ENCODE results near the gene POLR3H. TPM values are rescaled to one million over a fixed set of nuclear protein-coding genes. Genes with fewer than 3 reads are reported as not detected.

Gene POLR3H
- total RNA-seq, 8 experiments from 2014 or later = 11.6 to 43.1 (median 22.4) TPM

DNA sequence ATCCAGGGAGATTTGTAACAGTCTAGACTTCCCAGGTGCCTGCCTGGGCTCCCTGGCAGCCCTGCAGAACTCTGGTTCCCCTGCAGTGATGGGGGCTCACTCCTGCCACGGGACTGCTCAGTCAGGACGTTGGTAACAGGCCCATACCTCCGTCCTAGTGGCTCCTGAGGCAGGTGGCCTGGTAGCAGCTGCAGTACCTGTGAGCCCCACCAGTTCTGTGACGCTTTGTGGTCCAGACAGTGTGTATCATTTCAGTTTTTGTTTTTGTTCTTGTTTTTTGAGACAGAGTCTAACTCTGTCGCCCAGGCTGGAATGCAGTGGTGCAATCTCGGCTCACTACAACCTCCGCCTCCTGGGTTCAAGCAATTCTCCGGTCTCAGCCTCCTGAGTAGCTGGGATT lies 27.8 kb downstream of the POLR3H start:
- no peak overlapping the region for H3K27ac ChIP-seq
- no peak for ATAC-seq (replicated peaks in 6 of 8)
- H3K4me1 ChIP-seq (replicated peaks in 1 of 2) = peaks cover 0 to 6% of the 10 kb centered on the region in 2 donors
- in situ Hi-C loops (cut with MboI; ENCODE audit: low pct_unique_long_range_greater_than_20kb in 2 of 9, low sequenced_read_pairs in 9 of 9, unreplicated experiment in 9 of 9) = loop anchor here in 3 of 9 experiments (10.0 kb wide), 1 partner anchor 112 kb away; no protein-coding TSS in a partner anchor
- WGBS, 10 experiments = 83 to 100% (median 100%) methylated on average over 1 to 6 of the region's 8 CpGs; no CpG with 5 or more reads in 3 of the 10 experiments
- no peak overlapping the region for H3K4me3 ChIP-seq

GRCh38 chr22:41513391-41513790 lies 30.9 kb downstream of the POLR3H start:
- H3K4me1 ChIP-seq (replicated peaks in 1 of 2) = peaks cover 0 to 6% of the 10 kb centered on the region in 2 donors
- in situ Hi-C loops (cut with MboI; ENCODE audit: low pct_unique_long_range_greater_than_20kb in 2 of 9, low sequenced_read_pairs in 9 of 9, unreplicated experiment in 9 of 9) = loop anchor here in 3 of 9 experiments (10.0 kb wide), 1 partner anchor 109 kb away; no protein-coding TSS in a partner anchor
- no peak for ATAC-seq (replicated peaks in 6 of 8)
- no peak overlapping the region for H3K4me3 ChIP-seq
- WGBS, 10 experiments = 20 to 93% (median 80%) methylated on average over 1 to 3 of the region's 5 CpGs; no CpG with 5 or more reads in 4 of the 10 experiments
- H3K27ac ChIP-seq = no peak overlapping the region

DNA sequence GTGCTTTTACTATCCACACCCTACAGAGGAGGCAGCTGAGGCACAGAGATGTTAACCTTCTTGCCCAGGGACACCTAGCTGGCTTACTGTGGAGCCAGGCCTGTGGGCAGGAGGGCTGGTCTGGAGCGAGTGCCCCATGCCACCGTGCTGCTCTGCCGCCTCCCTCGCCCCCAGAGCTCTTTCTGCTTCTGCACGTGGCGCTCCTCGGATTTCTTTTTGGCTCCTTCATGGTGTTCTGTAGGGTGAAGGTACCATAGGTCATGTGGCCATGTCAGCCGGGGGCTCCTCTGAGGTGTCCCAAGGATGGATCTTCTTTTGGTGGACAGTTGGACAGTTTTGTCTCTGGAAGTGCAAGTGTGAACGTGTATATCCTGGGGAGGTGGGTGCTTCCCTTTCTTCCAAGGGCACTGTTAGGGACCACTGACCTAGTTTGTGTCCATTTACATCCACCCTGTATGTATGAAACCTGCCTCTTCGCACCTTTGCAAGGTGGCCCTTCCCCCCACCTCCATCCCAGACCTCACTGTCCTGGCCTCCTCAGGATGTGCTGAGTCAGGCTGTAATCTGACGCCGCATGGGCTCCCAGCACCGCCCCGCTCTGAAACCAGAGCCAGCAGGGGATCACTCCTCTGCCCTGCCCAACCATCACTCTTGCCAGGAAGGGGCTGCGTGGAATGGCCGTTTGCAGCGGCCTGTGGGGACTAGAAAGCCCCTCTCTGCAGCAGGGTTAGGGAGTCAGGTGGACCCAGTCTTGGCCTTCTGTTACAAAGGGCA lies 31.7 kb downstream of the POLR3H start:
- WGBS, 10 experiments = 7 to 100% (median 64%) methylated on average over 1 to 9 of the region's 17 CpGs; no CpG with 5 or more reads in 4 of the 10 experiments
- H3K4me3 ChIP-seq = no peak overlapping the region
- in situ Hi-C loops (cut with MboI; ENCODE audit: low pct_unique_long_range_greater_than_20kb in 2 of 9, low sequenced_read_pairs in 9 of 9, unreplicated experiment in 9 of 9) = loop anchor here in 3 of 9 experiments (10.0 kb wide), 1 partner anchor 108 kb away; no protein-coding TSS in a partner anchor
- H3K4me1 ChIP-seq (replicated peaks in 1 of 2) = peaks cover 0 to 6% of the 10 kb centered on the region in 2 donors
- ATAC-seq (replicated peaks in 6 of 8) = peak; percentile 46 to 98 (median 74)
- H3K27ac ChIP-seq = no peak overlapping the region

- ATAC-seq (replicated peaks in 6 of 8) = no peak
- WGBS, 10 experiments = 100% methylated on average over 1 to 2 of the region's 2 CpGs; no CpG with 5 or more reads in 6 of the 10 experiments
- Histone ChIP-seq H3K27ac (no peak overlapping the region), H3K4me3 (no peak overlapping the region), H3K4me1 (replicated peaks in 1 of 2) (peaks cover 0 to 6% of the 10 kb centered on the region in 2 donors)
- in situ Hi-C loops (cut with MboI; ENCODE audit: low pct_unique_long_range_greater_than_20kb in 2 of 9, low sequenced_read_pairs in 9 of 9, unreplicated experiment in 9 of 9) = loop anchor here in 3 of 9 experiments (10.0 kb wide), 1 partner anchor 107 kb away; no protein-coding TSS in a partner anchor
These were observed 32.7 kb downstream of the POLR3H start for GRCh38 chr22:41511521-41511968.

GRCh38 chr22:41508770-41509170 lies 35.5 kb downstream of the POLR3H start:
- WGBS, 10 experiments = 80 to 100% (median 100%) methylated on average over 2 to 3 of the region's 12 CpGs; no CpG with 5 or more reads in 7 of the 10 experiments
- Histone ChIP-seq H3K4me3 (no peak overlapping the region), H3K27ac (no peak overlapping the region), H3K4me1 (replicated peaks in 1 of 2) (peaks cover 0 to 6% of the 10 kb centered on the region in 2 donors)
- in situ Hi-C loops (cut with MboI; ENCODE audit: low pct_unique_long_range_greater_than_20kb in 2 of 9, low sequenced_read_pairs in 9 of 9, unreplicated experiment in 9 of 9) = loop anchor here in 1 of 9 experiments (10.0 kb wide), 1 partner anchor 104 kb away; no protein-coding TSS in a partner anchor
- peak in 5 of 8 experiments; percentile 28 to 90 (median 77) for ATAC-seq (replicated peaks in 6 of 8)

- in situ Hi-C loops (cut with MboI; ENCODE audit: low pct_unique_long_range_greater_than_20kb in 2 of 9, low sequenced_read_pairs in 9 of 9, unreplicated experiment in 9 of 9) = loop anchor here in 1 of 9 experiments (10.0 kb wide), 1 partner anchor 103 kb away; no protein-coding TSS in a partner anchor
- ATAC-seq (replicated peaks in 6 of 8) = no peak
- Histone ChIP-seq H3K4me3 (no peak overlapping the region), H3K27ac (no peak overlapping the region), H3K4me1 (replicated peaks in 1 of 2) (peaks cover 0 to under 1% of the 10 kb centered on the region in 2 donors)
- 90 to 100% (median 91%) methylated on average over 1 to 11 of the region's 23 CpGs; no CpG with 5 or more reads in 4 of the 10 experiments for WGBS, 10 experiments
These were observed 36.8 kb downstream of the POLR3H start for GRCh38 chr22:41507330-41508063.

GRCh38 chr22:41505511-41506220 lies 38.6 kb downstream of the POLR3H start:
- in situ Hi-C loops (cut with MboI; ENCODE audit: low pct_unique_long_range_greater_than_20kb in 2 of 9, low sequenced_read_pairs in 9 of 9, unreplicated experiment in 9 of 9) = loop anchor here in 1 of 9 experiments (10.0 kb wide), 1 partner anchor 101 kb away; no protein-coding TSS in a partner anchor
- Histone ChIP-seq H3K4me1 (replicated peaks in 1 of 2) (no peaks in the 10 kb centered on the region), H3K4me3 (no peak overlapping the region), H3K27ac (no peak overlapping the region)
- no peak for ATAC-seq (replicated peaks in 6 of 8)
- 60 to 100% (median 98%) methylated on average over 1 to 8 of the region's 10 CpGs; no CpG with 5 or more reads in 2 of the 10 experiments for WGBS, 10 experiments

DNA sequence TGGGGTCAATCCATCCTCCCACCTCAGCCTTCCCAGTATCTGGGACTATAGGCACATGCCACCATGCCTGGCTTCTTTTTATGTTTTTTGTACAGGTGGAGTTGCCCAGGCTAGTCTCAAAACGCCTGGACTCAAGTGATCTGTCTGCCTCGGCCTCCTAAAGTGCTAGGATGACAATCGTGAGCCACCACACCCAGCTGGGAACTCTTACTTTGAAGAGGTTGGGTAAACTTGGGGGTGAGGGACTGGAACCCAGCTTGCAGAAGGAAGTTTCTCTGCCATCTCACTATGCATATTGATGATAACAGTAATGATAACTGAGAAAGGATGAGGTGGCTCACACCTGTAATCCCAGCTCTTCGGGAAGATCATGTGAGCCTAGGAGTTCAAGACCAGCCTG lies 39.5 kb downstream of the POLR3H start:
- ATAC-seq (replicated peaks in 6 of 8) = no peak
- 80 to 100% (median 89%) methylated on average over 1 to 4 of the region's 4 CpGs; no CpG with 5 or more reads in 6 of the 10 experiments for WGBS, 10 experiments
- in situ Hi-C loops (cut with MboI; ENCODE audit: low pct_unique_long_range_greater_than_20kb in 2 of 9, low sequenced_read_pairs in 9 of 9, unreplicated experiment in 9 of 9) = loop anchor here in 1 of 9 experiments (10.0 kb wide), 1 partner anchor 100 kb away; no protein-coding TSS in a partner anchor
- Histone ChIP-seq H3K27ac (no peak overlapping the region), H3K4me3 (no peak overlapping the region), H3K4me1 (replicated peaks in 1 of 2) (no peaks in the 10 kb centered on the region)

DNA sequence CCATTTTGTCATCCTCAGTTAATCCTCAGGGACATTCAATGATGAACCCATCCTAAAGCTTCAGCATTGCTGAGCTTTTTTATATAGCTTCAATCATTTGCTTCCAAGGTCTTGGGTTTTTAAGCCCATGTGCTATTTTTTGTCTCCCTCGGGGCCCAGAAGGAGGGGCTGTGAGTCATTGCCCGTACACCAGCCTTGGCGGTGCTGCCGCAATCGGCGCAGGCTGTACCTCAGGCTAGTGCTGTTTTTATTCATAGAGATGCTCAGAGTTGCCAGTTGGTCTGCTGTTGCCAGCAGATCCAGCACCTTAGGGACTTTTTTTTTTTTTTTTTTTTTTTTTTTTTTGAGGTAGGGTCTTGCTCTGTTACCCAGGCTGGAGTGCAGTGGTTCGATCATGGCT lies 39.9 kb downstream of the POLR3H start:
- ATAC-seq (replicated peaks in 6 of 8) = peak in 3 of 8 experiments; percentile 41 to 90 (median 86)
- in situ Hi-C loops (cut with MboI; ENCODE audit: low pct_unique_long_range_greater_than_20kb in 2 of 9, low sequenced_read_pairs in 9 of 9, unreplicated experiment in 9 of 9) = loop anchor here in 1 of 9 experiments (10.0 kb wide), 1 partner anchor 100 kb away; no protein-coding TSS in a partner anchor
- H3K4me3 ChIP-seq = no peak overlapping the region
- H3K27ac ChIP-seq = no peak overlapping the region
- WGBS, 10 experiments = 60 to 100% (median 94%) methylated on average over 1 to 6 of the region's 7 CpGs; no CpG with 5 or more reads in 5 of the 10 experiments
- no peaks in the 10 kb centered on the region for H3K4me1 ChIP-seq (replicated peaks in 1 of 2)

DNA sequence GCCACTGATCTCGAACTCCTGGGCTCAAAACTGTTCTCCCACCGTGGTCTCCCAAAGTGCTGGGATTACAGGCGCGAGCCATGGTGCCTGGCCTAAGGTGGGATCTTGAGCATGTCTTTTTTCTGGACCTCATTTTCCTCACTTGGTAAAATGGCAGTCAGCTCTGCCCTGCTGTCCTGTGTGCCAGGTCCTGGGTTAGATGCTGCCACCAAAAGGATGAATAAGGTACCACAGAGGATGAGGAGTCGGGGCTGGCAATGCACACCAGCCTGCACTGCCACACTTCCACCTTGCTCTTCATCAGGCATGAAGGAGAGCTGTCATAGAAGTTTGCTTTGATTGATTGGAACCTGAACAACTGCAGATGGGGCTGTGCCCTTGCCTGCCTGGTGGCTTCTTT lies 43.1 kb downstream of the POLR3H start:
- WGBS, 10 experiments = 80 to 100% (median 93%) methylated on average over 1 to 3 of the region's 5 CpGs; no CpG with 5 or more reads in 5 of the 10 experiments
- peak in 3 of 8 experiments; percentile 38 to 60 (median 52) for ATAC-seq (replicated peaks in 6 of 8)
- Histone ChIP-seq H3K27ac (no peak overlapping the region), H3K4me3 (no peak overlapping the region), H3K4me1 (replicated peaks in 1 of 2) (no peaks in the 10 kb centered on the region)
- in situ Hi-C loops (cut with MboI; ENCODE audit: low pct_unique_long_range_greater_than_20kb in 2 of 9, low sequenced_read_pairs in 9 of 9, unreplicated experiment in 9 of 9) = loop anchor here in 1 of 9 experiments (10.0 kb wide), 1 partner anchor 96 kb away; no protein-coding TSS in a partner anchor

DNA sequence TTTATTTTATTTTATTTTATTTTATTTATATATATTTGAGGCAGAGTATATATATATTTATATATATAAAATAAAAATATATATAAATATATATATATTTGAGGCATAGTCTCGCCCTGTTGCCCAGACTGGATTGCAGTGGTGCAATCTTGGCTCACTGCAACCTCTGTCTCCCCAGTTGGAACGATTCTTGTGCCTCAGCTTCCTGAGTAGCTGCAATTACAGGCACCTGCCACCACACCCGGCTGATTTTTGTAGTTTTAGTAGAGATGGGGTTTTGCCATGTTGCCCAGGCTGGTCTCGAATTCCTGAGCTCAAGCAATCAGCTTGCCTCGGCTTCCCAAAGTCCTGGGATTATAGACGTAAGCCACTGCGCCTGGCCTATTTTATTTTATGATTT lies 44.0 kb downstream of the POLR3H start:
- no peak for ATAC-seq (replicated peaks in 6 of 8)
- Histone ChIP-seq H3K27ac (no peak overlapping the region), H3K4me3 (no peak overlapping the region), H3K4me1 (replicated peaks in 1 of 2) (no peaks in the 10 kb centered on the region)
- WGBS, 10 experiments = 90 to 100% (median 95%) methylated on average over 1 to 4 of the region's 7 CpGs; no CpG with 5 or more reads in 4 of the 10 experiments
- in situ Hi-C loops (cut with MboI; ENCODE audit: low pct_unique_long_range_greater_than_20kb in 2 of 9, low sequenced_read_pairs in 9 of 9, unreplicated experiment in 9 of 9) = loop anchor here in 1 of 9 experiments (10.0 kb wide), 1 partner anchor 96 kb away; no protein-coding TSS in a partner anchor

Data from motor neuron (in vitro differentiated cells).